HG03064 (cell line): ENCODE data around the gene ERICH6.

Source experiments
- ATAC-seq: cut with Tn5 transposase; IDR thresholded peaks from one replicate; pipeline ENCODE4 v1.9.1; 2021; ENCODE audit warnings: low read depth; ENCODE audit not compliant: unreplicated experiment

The ERICH6 gene

DNA sequence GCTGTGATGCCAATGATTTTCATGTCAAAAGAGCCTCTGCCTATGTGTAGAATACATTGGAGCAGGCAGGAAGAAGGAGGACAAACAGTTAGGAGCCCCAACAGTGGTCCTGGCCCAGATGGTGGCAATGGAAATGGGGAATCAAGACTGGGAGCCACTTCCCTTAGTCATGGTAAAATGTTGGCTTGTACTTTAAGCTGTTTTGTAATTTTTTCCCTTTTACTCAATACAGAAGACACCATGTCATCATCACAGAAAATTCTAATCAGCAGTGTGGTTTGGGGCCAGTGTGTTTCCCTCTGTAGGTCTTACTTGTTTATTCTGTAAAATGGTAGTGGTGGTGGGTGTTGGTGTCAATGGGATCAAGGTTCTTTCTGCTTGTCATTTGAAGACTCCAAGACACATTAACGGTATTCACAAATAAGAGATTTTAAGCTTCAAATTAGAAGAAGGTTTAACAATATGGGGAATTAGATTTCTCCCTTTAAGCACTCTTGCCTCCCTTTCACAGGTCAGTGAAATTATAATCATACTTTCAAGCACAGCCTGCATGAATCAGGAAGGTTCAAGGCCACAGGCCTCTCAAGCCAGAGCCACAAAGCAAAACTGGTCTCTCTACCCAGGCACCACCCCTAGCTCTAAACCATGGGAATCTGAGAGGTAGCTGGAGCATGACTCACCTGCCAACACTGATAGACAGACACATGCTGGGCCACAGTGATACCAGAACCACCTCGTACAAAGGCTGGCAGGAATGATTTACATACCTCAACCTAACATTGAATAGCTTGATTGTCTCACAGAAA lies 34.4 kb upstream of the ERICH6 start:
- peak; percentile 38 for ATAC-seq

DNA sequence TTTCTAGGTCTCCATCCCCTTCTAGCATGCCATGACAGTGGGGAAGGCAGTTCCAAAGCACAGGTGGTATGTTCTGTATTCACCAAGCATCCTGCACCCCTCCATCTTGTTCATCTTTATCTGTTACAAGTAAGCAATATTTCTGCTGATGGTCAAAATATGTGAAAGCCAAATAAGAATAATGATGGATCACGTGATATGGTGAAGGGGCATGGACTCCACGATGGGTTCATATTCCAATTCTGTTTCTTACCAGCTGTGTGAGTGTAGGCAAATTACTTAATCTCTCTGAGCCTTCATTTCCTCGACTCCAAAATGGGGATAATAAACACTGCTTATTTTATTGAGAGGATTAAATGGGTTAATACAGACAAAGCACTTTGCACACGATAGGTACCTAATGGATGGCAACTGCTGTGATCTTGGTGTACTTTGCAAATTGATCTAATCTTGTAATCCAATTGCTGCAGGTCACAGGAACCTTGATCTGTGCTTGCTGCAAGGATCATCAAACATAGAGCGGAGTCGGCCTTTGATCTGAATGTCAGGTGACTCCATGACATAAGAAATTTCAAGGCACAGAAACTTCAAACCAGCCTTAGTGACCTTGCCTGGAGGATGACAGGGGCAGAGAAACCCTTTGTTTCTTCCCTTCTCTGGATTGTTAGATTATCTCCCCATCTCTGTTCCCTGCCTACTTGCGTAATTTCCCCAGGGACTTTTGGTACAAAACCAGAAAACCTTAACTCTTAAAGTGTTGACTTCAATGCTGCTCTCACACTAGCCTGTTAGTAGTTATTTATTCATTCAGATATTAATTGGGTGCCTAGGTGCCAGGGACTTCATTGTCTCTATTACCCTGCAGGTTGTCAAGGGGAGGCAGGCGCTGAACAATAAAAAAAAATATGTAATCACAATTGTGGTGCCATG lies 33.4 kb upstream of the ERICH6 start:
- ATAC-seq = no peak

DNA sequence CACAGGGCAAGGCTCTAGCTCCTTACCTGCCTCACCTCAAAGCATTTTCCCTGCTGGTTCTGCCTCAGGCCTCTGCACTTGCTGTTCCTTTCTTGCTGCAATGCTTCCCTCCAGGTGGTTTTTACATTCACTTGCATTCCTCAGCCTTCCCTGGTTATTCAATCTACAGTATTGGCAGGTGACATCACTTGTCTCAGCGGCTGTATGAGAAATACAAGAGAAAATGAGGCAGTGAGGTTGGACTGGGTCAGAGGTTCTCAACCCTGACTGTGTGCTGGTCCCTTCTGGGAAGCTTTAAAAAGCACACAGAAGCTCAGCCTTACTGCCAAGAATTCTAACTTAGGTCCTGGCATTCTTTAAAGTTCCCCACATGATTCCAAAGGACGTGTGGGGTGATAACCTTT lies 32.6 kb upstream of the ERICH6 start:
- no peak for ATAC-seq

DNA sequence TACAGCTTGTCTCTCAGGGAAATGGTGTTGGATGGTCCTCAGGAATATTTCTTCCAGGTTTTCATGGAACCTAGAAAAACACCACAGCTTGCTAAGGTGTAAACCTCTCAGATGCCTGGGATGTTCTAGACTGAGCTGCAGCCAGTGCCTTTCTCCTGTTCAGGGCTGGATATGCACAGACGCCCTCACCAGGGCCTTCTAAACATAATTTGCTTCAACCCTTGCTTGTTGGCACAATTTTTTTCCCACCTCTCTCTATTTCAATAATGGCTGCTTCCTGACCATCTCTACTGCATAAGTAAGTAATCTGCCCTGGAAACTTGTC lies 31.0 kb upstream of the ERICH6 start:
- ATAC-seq = no peak

DNA sequence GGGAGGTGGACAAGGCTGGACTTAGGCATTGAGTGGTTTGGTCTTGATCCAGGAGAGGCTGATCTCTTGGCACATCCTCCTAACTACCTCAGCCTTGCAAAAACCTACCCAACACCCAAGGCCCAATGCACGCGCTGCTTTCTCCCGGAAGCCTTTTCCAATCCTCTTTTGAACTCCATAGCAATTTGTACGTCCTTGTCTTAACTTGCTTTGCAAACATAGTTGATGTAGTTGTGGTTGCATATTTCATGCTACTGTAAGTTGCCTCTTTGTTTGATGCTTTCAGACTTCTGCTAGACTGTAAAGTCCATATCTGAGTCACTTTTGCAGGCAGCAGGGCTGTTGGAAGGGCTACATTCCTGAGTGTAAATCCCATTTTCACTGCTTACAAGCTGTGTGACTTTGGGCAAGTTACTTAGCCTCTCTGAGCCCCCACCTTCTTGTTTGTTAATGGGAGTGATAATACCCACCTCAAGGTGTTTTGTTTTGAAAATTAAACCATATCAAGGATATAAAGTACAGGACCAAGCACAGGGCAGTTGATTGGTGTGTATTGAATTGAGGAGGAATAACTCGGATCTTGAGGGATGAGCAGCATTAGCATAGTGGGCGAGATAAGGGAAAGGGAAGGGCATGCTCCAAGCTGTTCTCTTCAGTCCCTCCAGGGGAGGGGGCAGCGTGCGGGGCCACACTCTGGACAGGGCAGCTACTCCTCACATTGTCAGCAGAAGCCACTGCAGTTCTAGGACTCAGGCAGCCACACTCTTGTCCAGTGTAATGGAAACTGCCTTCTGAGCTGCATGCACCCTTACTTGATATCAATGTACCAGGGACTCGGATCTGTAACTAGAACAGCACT lies 30.4 kb upstream of the ERICH6 start:
- no peak for ATAC-seq

DNA sequence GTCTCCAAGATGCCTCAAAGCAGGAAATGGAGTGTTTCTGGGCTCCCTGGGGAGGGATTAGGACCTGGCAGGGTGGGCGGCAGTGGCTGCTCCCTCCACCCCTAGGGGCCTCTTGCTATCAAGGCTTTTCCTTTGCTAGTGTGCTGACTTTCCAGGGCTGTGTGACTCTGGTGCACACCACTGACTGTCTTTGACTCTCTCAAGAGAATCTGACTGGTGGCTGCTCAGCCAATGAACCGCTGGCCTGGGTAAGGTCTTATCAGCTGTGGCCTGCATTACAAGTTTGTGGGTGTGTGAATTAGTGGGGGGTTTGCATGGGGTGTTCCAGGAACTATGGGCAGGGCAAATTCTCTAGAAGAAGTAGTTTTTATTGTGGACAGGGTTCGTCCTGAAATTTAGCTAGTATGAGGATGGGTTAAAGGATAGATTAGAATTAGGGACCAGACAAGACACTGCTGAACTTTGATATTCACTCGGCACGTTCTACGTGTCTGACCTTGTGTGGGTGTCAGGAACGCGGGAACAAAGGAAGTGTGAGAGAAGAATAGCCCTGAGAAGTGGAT lies 29.7 kb upstream of the ERICH6 start:
- no peak for ATAC-seq

DNA sequence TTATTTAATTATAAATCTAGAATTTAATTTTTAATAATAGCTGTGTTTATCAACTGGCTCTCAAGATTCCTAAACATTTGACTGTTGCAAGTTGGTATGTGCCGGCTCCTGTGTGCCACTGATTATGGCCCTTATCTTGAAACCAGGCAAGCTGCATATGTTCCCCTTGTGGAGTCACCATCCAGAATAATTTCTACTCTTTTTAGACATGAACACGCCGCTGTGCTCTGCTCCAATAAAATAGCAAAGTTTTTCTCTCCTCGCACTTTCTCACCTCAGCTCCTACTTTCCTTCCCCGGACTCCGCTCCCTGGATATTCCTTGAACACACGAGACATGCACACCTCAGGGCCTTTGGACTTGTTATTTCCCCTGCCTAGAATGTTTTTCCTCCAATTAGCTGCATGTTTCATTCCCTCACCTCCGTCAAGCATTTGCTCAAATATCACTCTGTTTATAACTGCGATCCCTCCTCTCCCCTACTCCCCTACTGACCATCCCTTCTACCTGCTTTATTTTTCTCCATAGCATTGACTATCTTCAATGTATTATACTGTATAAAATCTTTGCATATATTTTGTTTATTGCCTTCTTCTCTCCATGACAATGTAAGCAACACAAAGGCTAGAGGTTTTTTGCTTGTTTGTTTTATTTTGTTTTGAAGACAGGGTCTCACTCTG lies 26.1 kb upstream of the ERICH6 start:
- no peak for ATAC-seq

DNA sequence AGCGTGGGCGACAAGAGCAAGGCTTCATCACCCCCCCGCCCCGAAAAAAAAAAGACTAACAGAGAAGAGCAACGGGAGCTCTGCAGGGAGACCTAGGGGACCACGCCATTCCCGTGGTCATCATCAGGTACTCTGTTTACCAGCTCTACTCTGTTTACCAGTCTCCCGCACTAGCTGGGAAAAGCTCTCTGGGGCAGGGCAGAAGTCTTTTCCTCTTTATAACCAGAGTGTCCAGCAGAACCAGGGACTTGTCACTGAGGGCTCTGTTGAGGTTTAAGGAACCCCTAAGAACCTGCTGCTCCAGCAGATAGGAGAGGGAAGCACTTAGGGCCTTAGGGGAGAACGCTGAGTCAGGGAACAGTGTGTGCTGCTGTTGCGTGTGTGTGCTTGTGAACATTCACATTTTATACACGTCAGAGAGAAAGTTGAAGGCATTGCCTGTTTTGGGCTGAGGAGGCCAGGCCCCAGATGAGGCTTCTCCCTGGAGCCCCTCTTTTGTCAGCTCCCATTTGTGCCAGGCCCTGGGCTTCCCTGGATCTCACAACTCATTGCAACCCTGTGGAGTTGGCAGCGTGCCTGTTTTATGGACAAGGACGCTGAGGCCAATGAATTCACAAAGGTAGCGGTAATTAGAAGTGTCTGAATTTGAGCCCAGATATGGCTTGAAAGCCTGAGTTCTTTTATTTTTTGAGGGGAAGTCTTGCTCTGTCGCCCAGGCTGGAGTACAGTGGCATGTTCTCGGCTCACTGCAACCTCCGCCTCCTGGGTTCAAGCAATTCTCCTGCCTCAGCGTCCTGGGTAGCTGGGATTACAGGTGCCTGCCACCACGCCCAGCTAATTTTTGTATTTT lies 24.2 kb upstream of the ERICH6 start:
- no peak for ATAC-seq

DNA sequence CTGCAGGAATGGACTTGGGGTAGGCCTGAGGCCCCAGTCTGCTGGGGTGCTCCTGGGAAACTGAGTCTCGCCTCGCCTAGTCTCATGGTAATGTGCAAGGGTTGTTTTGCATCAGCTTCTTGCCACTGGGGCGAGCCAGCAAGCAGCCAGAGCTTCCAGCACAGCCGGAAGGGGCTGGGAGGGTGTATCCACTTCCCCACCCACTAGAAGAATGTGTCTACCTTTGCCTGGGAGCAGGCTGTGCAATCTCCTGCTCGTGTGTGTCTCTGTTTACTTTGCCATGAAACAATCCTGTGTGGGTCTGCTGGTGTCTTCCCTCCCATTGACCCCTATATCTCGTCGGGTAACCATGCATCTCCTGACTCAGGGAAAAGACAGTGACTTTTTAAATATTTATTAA lies 21.8 kb upstream of the ERICH6 start:
- no peak for ATAC-seq

DNA sequence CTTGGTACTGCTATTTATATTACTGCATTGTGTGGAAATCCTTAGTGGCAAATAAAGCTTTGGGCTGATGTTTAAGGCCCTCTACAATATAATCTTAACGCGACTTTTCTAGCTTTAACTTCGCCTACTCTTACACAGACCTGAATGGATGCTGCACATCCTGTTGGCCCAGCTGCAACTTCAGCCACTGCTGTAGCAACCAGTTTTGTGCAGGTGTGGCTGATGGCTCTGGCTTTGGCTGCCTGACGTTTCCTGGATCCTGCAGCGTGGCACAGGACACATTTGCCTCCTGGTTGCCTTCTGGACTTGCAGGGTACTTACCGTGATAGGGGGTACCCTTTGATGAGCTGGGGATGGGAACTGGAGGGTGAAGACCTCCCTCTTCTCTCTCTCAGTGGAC lies 20.2 kb upstream of the ERICH6 start:
- no peak for ATAC-seq

DNA sequence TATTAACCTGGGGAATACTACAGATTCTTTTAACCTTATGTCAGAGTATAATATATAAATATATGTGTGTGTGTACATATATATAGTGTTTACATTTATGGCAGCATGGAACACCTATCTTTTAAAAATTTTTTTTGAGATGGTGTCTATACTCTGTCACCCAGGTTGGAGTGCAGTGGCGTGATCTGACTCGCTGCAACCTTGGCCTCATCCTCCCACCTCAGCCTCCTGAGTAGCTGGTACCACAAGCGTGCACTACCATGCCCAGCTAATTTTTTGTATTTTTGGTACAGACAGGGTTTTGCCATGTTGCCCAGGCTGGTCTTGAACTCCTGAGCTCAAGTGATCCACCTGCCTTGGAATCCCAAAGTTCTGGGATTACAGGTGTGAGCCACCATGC lies 18.5 kb upstream of the ERICH6 start:
- no peak for ATAC-seq

DNA sequence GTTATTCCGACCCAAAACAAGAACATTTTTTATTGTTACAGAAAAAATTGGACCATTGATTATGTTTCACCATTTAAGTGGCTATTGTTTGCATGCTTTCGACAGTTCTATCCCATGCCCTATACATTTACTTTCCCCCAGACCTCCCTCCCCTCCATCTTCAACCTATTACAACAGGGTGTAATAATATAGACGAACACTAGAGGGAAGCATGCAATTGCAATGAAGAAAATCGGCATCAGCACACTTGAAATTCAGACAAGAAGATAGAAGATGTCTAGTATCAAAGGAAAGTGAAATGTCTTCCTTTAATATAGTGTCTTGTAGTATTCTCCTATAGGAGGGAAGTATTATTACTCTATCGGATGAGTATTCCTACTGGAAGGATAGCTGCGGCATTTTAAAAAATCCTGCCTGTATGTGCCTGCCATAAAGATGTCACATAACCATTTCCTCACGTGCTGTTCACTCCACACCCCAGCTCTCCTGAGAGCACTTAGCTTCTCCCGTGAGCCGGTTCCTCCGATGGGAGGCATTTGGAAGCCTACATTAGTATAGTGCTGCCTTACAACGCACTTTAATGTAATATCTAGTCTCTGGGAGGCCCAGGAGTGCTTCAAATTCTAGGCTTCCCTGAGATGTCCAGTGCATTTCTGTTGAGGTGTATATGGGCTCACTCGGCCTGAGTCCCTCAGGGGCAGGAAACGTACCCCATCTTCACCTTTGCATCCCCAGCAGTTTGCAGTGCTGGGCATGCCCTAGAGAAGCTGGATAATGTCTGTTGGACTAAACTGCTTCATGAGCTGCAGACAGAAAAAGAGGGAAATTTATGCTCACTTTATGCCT lies 17.8 kb upstream of the ERICH6 start:
- peak; percentile 75 for ATAC-seq

DNA sequence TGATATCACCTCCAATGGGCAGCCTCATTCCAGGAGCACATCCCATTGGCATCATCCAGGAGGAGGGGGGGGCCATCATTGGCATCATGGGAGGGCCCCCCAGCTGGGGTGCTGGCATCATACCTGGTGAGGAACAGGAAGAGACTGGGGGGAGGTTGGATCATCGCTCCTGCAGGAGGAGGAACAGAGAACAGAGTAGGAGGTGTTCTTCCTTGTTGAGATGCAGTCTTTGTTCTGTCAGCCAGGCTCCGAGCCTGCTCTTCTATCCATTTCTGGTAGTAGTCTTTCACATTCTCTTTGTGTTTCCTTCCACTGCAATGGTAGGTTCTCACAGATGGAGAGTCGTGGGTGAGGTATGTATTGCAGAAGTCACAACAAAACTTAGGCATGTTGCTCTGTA lies 16.7 kb upstream of the ERICH6 start:
- no peak for ATAC-seq

DNA sequence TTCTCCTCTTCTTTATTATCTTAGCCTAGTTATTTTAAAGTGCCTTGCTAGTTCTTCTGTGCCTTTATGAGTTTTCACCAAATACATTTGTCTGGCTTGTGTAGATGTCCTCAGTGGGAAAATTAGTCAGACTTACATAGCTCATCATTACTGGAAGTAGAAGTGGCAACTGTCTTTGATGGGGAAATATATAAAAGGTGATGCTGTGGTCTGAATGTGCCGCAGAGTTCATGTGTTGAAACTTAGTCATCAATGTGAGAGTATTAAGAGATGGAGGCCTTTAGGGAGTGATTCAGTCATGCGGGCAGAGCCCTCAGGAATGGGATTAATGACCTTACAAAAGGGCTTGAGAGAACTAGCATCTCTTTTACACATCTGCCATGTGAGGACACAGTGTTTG lies 6.4 kb upstream of the ERICH6 start:
- no peak for ATAC-seq

DNA sequence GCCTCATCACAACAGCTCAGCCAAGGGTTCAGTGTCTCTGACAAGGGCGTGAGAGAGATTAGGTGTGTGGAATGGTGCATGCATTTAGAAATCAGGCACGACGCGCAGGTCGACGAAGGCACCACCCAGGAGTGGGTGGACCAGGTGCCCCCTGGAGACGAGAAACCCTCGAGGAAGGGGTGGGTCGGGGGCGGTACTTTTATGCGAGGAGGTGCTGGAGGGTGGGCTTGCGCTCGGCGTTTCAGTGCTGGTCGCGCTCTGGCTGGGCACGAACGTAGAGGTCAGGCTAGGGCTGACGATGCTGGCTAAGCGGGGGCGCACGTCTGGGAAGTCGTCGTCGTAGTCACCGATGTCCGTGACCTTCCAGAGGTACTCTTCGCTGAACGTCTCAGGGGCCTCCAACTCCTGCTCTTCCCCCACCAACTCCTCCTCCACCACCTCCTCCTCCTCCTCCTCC lies 393 bp downstream of the ERICH6 start:
- ATAC-seq = peak; percentile 48

DNA sequence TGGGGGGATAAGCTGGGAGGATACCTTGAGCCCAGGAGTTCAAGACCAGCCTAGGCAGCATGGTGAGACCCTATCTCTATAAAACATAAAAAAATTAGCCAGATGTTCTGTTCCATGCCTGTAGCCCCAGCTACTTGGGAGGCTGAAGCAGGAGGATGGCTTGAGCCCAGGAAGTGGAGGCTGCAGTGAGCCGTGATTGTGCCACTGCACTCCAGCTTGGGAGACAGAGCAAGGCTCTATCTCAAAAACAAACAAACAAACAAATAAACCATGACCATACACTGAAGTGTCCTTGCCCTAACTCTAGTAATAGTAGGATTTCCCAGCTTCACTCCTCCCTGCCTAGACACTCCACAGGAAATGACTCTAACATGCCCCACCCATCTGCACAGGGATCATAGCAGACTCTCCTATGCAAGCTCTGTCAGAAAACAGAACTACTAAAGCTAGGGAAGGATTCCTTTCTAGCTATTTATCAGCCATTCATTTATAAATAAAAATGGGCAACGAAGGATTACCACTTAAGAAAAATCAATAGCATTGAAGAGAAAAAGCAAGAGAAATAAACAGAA lies 4.6 kb downstream of the ERICH6 start:
- ATAC-seq = no peak

DNA sequence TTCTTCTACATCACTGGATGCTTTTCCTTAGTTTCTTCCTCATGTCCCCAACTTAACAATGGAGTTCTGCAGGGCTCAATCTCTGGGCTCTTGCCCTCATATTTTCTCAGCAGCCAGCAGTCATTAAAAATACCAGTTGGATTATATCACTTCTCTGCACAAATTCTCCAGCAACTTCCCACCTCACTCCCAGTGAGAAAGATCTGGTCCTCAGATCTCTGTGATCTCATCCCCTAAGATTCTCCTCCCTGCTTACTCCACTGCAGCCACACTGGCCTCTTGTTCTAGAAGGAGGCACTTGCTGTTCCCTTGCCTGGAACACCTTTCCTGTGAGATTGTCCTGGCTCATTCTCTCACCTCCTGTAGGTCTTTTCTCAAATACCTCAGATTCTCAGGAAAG lies 6.1 kb downstream of the ERICH6 start:
- ATAC-seq = no peak
